Prostate gland (tissue), 2 donors: ENCODE results near the gene MRPL51. TPM values are rescaled to one million over a fixed set of nuclear protein-coding genes. Genes with fewer than 3 reads are reported as not detected.

Experiments used
- DNase-seq: peaks from one replicate; pipeline ENCODE4 v3.0.0-alpha.2; 2019; ENCODE audit warnings: low spot score
- H3K27ac ChIP-seq, 2 donors: fragments of 200-600 bp; sonication (generic); 2 replicates each; pipeline ENCODE4 v1.5.1; 2017 to 2019
- H3K27me3 ChIP-seq: fragments of 200-600 bp; sonication (generic); replicated peaks from 2 replicates; pipeline ENCODE4 v1.5.1; 2019; ENCODE audit not compliant: insufficient read depth
- H3K36me3 ChIP-seq, 2 donors: fragments of 200-600 bp; sonication (generic); 1 replicate in 1 of 2; 2 replicates in 1 of 2; pipeline versions ENCODE4 v1.5.1 to v1.8.1; 2017 to 2019
- H3K4me1 ChIP-seq: fragments of 200-600 bp; sonication (generic); replicated peaks from 2 replicates; pipeline ENCODE4 v1.5.1; 2019
- H3K4me3 ChIP-seq, 2 donors: fragments of 200-600 bp; sonication (generic); 2 replicates each; pipeline ENCODE4 v1.5.1; 2017 to 2019
- H3K9me3 ChIP-seq: fragments of 200-600 bp; sonication (generic); 2 replicates; pipeline ENCODE4 v1.5.1; 2017
- POLR2A ChIP-seq: fragments of 450-650 bp; IDR thresholded peaks from one replicate; pipeline ENCODE4 v1.6.1; 2016; ENCODE audit warnings: antibody characterized with exemption, mild to moderate bottlenecking
- POLR2AphosphoS5 ChIP-seq: sonication (generic); formaldehyde crosslinking; IDR thresholded peaks from one replicate; pipeline ENCODE4 v1.6.1; 2017; ENCODE audit warnings: antibody characterized with exemption
- WGBS: methylation state at CpG from one replicate; pipeline ENCODE4 v1.1.5; 2018; 5-methylcytosine and 5-hydroxymethylcytosine counted together
- intact Hi-C: fragments of 100-400 bp; cut with DNase I; formaldehyde crosslinking; loops from one replicate; pipeline ENCODE4 v1.14.2; 2022
- total RNA-seq, 2 donors: library from RNA; depleted of rRNA; stranded (reverse); fragments of >200 nt; gene quantifications; one replicate each; pipeline ENCODE4 v1.1.0, GENCODE V29; 2016
- TF ChIP-seq, protein P1 (sequence below), 4 experiments: fragments of 200-600 bp in 2 of 4; fragments of 450-650 bp in 2 of 4; sonication (generic) in 2 of 4; IDR thresholded peaks; 1 replicate in 3 of 4; 2 replicates in 1 of 4; pipeline ENCODE4 v1.5.1; 2016 to 2019; ENCODE audit warnings: antibody characterized with exemption in 4 of 4, mild to moderate bottlenecking in 2 of 4, moderate library complexity in 2 of 4

MRPL51 gene
- 10 to 100 TPM; 70.3 to 80.2 TPM for total RNA-seq

DNA sequence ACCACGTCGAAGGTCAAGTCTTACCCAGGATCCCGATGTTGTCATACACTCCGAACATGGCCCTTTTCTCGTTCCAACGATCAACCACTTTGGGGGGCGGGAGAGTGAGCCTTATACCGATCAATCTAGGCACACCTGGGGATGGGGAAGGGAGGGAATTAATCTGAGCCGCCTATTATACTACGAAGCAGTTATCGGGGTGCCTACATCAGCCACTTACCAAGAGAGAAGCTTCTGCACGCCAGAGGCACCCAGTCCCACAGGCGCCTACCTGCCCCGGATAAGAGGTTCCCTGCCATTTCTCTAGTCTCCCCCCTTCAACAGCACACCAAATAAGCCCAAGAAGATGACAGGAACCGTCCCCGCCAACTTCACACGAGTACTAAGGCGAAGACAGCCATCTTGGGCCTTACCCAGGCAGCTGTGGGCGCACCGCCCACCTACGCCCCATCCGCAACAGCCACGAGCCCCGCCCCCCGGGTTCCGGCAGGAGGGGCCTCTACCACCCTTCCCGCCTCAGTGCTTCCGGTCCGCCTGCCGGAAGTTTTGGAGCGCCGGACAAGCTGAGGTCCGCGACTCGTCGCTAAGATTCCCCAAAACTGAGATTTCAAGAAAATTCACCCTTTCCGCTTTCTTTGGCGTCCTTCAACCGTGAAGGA lies at the start of gene MRPL51:
Gene MRPL51 (minus strand): TSS at position 425 of the 659 bp plus-strand sequence. CDS start 126 bp downstream, at position 299.
- DNase-seq, result peak; percentile 97
- TF ChIP-seq POLR2AphosphoS5 (peak; percentile 95), POLR2A (peak; percentile 80)
- TF ChIP-seq, protein P1, sequence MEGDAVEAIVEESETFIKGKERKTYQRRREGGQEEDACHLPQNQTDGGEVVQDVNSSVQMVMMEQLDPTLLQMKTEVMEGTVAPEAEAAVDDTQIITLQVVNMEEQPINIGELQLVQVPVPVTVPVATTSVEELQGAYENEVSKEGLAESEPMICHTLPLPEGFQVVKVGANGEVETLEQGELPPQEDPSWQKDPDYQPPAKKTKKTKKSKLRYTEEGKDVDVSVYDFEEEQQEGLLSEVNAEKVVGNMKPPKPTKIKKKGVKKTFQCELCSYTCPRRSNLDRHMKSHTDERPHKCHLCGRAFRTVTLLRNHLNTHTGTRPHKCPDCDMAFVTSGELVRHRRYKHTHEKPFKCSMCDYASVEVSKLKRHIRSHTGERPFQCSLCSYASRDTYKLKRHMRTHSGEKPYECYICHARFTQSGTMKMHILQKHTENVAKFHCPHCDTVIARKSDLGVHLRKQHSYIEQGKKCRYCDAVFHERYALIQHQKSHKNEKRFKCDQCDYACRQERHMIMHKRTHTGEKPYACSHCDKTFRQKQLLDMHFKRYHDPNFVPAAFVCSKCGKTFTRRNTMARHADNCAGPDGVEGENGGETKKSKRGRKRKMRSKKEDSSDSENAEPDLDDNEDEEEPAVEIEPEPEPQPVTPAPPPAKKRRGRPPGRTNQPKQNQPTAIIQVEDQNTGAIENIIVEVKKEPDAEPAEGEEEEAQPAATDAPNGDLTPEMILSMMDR (IDR thresholded peaks at IDR 0.05), result no peak
- H3K9me3 ChIP-seq, result no peaks in the 10 kb centered on the region
- H3K27ac ChIP-seq, result peak within 1 kb of the TSS; percentile 94 to 96
- H3K36me3 ChIP-seq, result no peaks in the 10 kb centered on the region
- H3K4me1 ChIP-seq, result no peaks in the 10 kb centered on the region
- intact Hi-C loops, result loop anchor here (2.0 to 5.0 kb wide), 2 partner anchors 41 to 42 kb away; partner anchors contain the start of genes GAPDH and TAPBPL
- WGBS, result under 1% methylated on average over 39 of the region's 39 CpGs
- H3K27me3 ChIP-seq, result no peaks in the 10 kb centered on the region
- peak within 1 kb of the TSS; percentile 64 to 69 for H3K4me3 ChIP-seq

DNA sequence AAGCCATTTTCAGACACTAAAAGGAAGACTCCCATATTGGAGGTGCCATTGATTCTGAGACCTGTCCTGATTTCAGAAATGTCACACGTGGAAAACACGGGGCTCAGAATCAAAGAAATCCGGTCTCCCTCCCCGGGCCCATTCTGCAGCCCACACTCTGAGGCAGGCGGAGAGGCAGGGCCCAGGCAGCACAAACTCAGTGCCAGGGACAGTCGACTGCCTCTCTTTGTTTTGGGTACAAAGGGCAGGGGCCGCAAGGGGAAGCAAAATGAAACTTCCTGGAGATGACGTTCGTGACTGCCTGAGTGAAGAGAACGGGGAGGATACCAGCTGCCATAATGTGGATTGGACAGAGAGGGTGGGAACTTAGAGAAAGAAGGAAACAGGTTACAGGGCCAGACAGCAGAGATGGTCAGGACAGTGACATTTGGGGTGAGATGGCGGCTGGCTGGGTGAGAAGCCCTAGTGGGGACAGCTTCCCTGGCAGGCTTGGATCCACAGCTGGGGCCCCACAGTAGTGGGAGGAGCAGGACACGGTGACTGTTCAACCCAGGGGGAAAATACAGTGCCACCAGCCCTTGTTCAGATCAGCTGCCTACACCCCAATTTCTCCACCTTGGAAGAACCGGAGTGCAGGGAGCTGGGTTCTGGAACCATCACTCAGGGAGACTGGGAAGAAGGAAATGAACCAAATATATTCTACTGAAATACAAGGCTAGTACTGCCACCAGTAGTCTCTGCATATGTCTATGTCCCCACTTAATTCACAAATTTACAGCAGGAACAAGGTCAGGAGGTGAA lies 49.3 kb upstream of the MRPL51 start:
- no peaks in the 10 kb centered on the region for H3K4me1 ChIP-seq
- WGBS, result 75% methylated on average over 13 of the region's 13 CpGs
- intact Hi-C loops, result no loop called here
- H3K9me3 ChIP-seq, result no peaks in the 10 kb centered on the region
- H3K36me3 ChIP-seq, result no peaks in the 10 kb centered on the region
- H3K27me3 ChIP-seq, result no peaks in the 10 kb centered on the region
- TF ChIP-seq POLR2A (no peak), POLR2AphosphoS5 (no peak)
- TF ChIP-seq, protein P1 (IDR thresholded peaks at IDR 0.05), result no peak
- H3K27ac ChIP-seq, result no peak overlapping the region
- DNase-seq, result no peak
- H3K4me3 ChIP-seq, result no peak overlapping the region

DNA sequence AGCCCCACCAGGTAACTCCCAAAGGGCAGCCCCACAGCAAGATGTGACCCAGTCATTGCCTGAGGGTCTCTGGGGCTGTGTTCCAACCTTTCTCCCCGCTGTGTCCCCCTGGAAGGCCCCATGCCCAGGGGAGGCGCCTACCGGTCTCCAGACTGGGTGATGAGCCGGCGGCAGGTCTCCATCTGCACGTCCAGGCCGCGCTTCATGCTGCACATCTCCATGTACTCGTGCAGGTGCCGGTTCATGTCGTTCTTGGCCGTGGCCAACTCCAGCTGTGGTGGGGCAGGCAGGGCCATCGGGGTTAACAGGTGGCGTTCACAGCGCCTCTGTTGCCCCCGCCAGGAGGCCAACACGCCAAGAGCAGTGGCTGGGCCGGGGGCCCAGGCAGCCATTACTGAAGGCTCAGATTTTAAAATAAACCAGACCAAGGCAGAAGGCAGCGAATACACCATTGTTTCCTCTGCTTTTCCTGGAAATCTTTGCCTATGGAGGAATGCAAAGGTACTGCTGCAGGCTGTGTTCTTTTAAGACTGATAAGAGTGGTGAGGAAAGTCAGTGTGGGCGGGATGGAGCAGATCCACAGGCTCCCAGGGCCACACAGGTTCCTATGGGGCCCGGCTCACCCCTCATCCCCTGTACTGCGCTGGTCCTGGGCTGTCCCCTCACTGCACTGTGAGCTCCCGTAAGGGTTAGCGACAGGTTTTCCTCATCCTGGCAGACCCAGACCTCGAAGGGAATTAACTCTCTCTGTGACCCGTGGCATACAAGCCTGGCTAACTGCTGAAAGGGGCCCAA lies 48.5 kb upstream of the MRPL51 start:
- no peak for DNase-seq
- H3K36me3 ChIP-seq, result no peaks in the 10 kb centered on the region
- 88% methylated on average over 26 of the region's 26 CpGs for WGBS
- no peaks in the 10 kb centered on the region for H3K27me3 ChIP-seq
- H3K27ac ChIP-seq, result peak overlapping the region; percentile 63 to 66
- no peaks in the 10 kb centered on the region for H3K4me1 ChIP-seq
- intact Hi-C loops, result no loop called here
- TF ChIP-seq POLR2A (no peak), POLR2AphosphoS5 (no peak)
- TF ChIP-seq, protein P1 (IDR thresholded peaks at IDR 0.05), result no peak
- H3K9me3 ChIP-seq, result no peaks in the 10 kb centered on the region
- no peak overlapping the region for H3K4me3 ChIP-seq

DNA sequence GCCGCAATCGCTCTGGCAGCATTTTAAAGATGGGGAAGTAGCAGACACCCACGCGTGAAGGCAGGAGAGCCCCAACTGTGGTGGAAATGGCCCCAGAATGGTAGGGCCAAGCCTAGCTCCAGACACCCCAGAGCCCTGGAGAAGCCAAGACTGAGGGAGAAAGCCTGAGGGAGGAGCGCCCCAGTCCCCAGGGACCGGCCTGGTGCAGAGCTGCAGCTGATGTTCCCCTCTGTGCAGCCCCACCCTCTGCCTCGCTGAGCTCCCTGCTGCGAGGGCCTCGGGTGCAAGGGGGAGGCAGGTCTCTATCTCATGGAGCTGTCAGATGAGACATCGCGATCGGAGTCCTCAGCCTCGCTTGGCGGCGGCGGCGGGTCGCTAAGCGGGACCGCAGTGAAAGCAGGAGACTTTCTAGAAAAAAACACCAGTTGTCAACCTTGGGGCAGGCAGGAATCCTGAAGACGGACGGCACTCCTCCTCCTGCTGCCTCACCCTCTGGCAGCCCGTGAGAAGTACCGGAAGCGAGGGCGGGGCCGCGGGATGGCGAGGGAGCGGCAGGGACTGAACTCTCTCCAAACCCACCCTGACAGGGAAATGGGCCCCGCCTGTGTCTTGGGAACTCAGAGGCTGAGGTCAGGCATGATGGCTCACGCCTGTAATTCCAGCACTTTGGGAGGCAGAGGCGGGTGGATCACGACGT lies 47.3 kb upstream of the MRPL51 start:
- 8% methylated on average over 33 of the region's 35 CpGs for WGBS

More for the DNA sequence above, 47.3 kb upstream of the MRPL51 start:
- peaks cover 6% of the 10 kb centered on the region for H3K4me1 ChIP-seq
- peaks cover 0 to 5% of the 10 kb centered on the region in 2 donors for H3K36me3 ChIP-seq
- DNase-seq, result peak; percentile 90
- TF ChIP-seq POLR2A (peak; percentile 52), POLR2AphosphoS5 (peak; percentile 88)
- TF ChIP-seq, protein P1 (IDR thresholded peaks at IDR 0.05), result peak in 1 of 4 experiments; percentile 11
- intact Hi-C loops, result no loop called here
- H3K27me3 ChIP-seq, result no peaks in the 10 kb centered on the region
- peak overlapping the region; percentile 63 to 66 for H3K27ac ChIP-seq
- no peaks in the 10 kb centered on the region for H3K9me3 ChIP-seq
- peak overlapping the region in 1 of 2 donors; percentile 11 for H3K4me3 ChIP-seq
